IPS-18c (cell line): ENCODE results near the gene DUSP11.
"Not testable (repeated sequence)": the region's sequence is repeated elsewhere in the genome, so short reads cannot be mapped to it uniquely, and the experiment has no call there.

Experiments
- H3K4me3 ChIP-seq: 2 replicates; pipeline ENCODE4 v1.7.0; 2013; ENCODE audit warnings: low read depth, mild to moderate bottlenecking, low read length, moderate library complexity; ENCODE audit not compliant: insufficient read depth
- H3K9me3 ChIP-seq: one replicate; pipeline ENCODE4 v1.6.1; 2013; ENCODE audit warnings: mild to moderate bottlenecking, low read length, moderate library complexity; ENCODE audit not compliant: control insufficient read depth, insufficient read depth

The DUSP11 gene

GRCh38 chr2:73736855-73737779 is 42.8 kb downstream of the DUSP11 start, which contains the start of gene TPRKB:
Gene TPRKB (minus strand): TSS chr2:73737345. CDS start chr2:73734569, 2,776 bp downstream.
- peak within 1 kb of the TSS; percentile 75 for H3K4me3 ChIP-seq

GRCh38 chr2:73736378-73736777 is 43.5 kb downstream of the DUSP11 start:
- Histone ChIP-seq H3K9me3 (no peaks in the 10 kb centered on the region), H3K4me3 (peak overlapping the region; percentile 75)

More at GRCh38 chr2:73736855-73737779, 42.8 kb downstream of the DUSP11 start, which contains the start of gene TPRKB:
- no peaks in the 10 kb centered on the region for H3K9me3 ChIP-seq

- H3K4me3 ChIP-seq = no peak overlapping the region
- peaks cover 2% of the 10 kb centered on the region for H3K9me3 ChIP-seq
These were observed 49.1 kb downstream of the DUSP11 start for GRCh38 chr2:73730810-73731209.

GRCh38 chr2:73728711-73729110 is 51.2 kb downstream of the DUSP11 start:
- H3K4me3 ChIP-seq = no peak overlapping the region
- H3K9me3 ChIP-seq = peaks cover 2% of the 10 kb centered on the region

GRCh38 chr2:73728043-73728442 is 51.9 kb downstream of the DUSP11 start:
- Histone ChIP-seq H3K9me3 (peaks cover 2% of the 10 kb centered on the region), H3K4me3 (no peak overlapping the region)

- not testable (repeated sequence) for H3K9me3 ChIP-seq, H3K4me3 ChIP-seq
These were observed 53.2 kb downstream of the DUSP11 start for GRCh38 chr2:73726657-73727056.

GRCh38 chr2:73718851-73719621 is 60.9 kb downstream of the DUSP11 start:
- H3K4me3 ChIP-seq = no peak overlapping the region

GRCh38 chr2:73718421-73718820 is 61.5 kb downstream of the DUSP11 start:
- Histone ChIP-seq H3K4me3 (no peak overlapping the region), H3K9me3 (peaks cover 11% of the 10 kb centered on the region)

More at GRCh38 chr2:73718851-73719621, 60.9 kb downstream of the DUSP11 start:
- H3K9me3 ChIP-seq = peaks cover 11% of the 10 kb centered on the region

- peaks cover 11% of the 10 kb centered on the region for H3K9me3 ChIP-seq
- not testable (repeated sequence) for H3K4me3 ChIP-seq
These were observed 62.2 kb downstream of the DUSP11 start for GRCh38 chr2:73717695-73718094.

GRCh38 chr2:73717251-73717606 is 62.7 kb downstream of the DUSP11 start:
- H3K4me3 ChIP-seq = no peak overlapping the region
- peaks cover 11% of the 10 kb centered on the region for H3K9me3 ChIP-seq

GRCh38 chr2:73716543-73717250 is 63.2 kb downstream of the DUSP11 start:
- Histone ChIP-seq H3K4me3 (no peak overlapping the region), H3K9me3 (peaks cover 7% of the 10 kb centered on the region)

GRCh38 chr2:73714091-73714490 is 65.8 kb downstream of the DUSP11 start:
- no peaks in the 10 kb centered on the region for H3K9me3 ChIP-seq
- H3K4me3 ChIP-seq = no peak overlapping the region
